T-cell (primary cell): ENCODE data around the gene CHRNA1. TPM values are rescaled to one million over a fixed set of nuclear protein-coding genes. Genes with fewer than 3 reads are reported as not detected.

Experiments used
- ATAC-seq, 4 experiments: fragments of 200-7000 bp in 3 of 4; fragments of 150-1000 bp in 1 of 4; cut with Tn5 transposase; replicated peaks in 1 of 4; 1 replicate in 3 of 4; 2 replicates in 1 of 4; pipeline ENCODE4 v1.10.0; 2021; ENCODE audit warnings: moderate library complexity in 3 of 4, mild to moderate bottlenecking in 2 of 4, moderate number of reproducible peaks in 1 of 4
- CTCF ChIA-PET, 2 donors: fragments of 300-600 bp; sonication (Branson Sonifier 250); formaldehyde crosslinking; loops; one replicate each; lab custom pipeline; 2022; ENCODE audit warnings: antibody characterized with exemption in 2 of 2; lab: Charles Lee
- POLR2A ChIA-PET, 2 donors: fragments of 300-600 bp; sonication (Branson Sonifier 250); formaldehyde crosslinking; loops; one replicate each; lab custom pipeline; 2022; ENCODE audit warnings: antibody characterized with exemption in 2 of 2; lab: Charles Lee
- DNase-seq, 35 experiments: peaks; one replicate each; pipeline versions ENCODE4 v3.0.0 to v3.0.0-alpha.2; 2013 to 2023
- H3K27ac ChIP-seq: one replicate; pipeline ENCODE4 v1.5.1; 2013; ENCODE audit warnings: low read length
- H3K27me3 ChIP-seq, 2 experiments: replicated peaks in 1 of 2; 1 replicate in 1 of 2; 2 replicates in 1 of 2; pipeline versions ENCODE4 v1.6.1 to v1.7.0; 2013; ENCODE audit warnings: low read length in 1 of 2, mixed read lengths in 1 of 2; ENCODE audit not compliant: control insufficient read depth in 2 of 2, insufficient read depth in 2 of 2; ENCODE audit errors: extremely low read depth in 1 of 2
- H3K36me3 ChIP-seq, 2 donors: 1 replicate in 1 of 2; 2 replicates in 1 of 2; pipeline versions ENCODE4 v1.6.1 to v1.7.0; 2013; ENCODE audit warnings: low read length in 1 of 2; ENCODE audit not compliant: control insufficient read depth in 2 of 2, insufficient read depth in 1 of 2; ENCODE audit errors: extremely low read depth in 1 of 2
- H3K4me1 ChIP-seq, 2 experiments: 1 replicate in 1 of 2; 2 replicates in 1 of 2; pipeline versions ENCODE4 v1.6.1 to v1.7.0; 2013; ENCODE audit warnings: low read length in 2 of 2, mixed read lengths in 1 of 2; ENCODE audit not compliant: insufficient read depth in 2 of 2, control insufficient read depth in 1 of 2; ENCODE audit errors: extremely low read depth in 1 of 2
- H3K4me3 ChIP-seq, 2 donors: 1 replicate in 1 of 2; 2 replicates in 1 of 2; pipeline versions ENCODE4 v1.5.1 to v1.7.0; 2013; ENCODE audit warnings: mild to moderate bottlenecking in 2 of 2, low read length in 1 of 2, moderate library complexity in 1 of 2; ENCODE audit not compliant: control insufficient read depth in 1 of 2; ENCODE audit errors: extremely low read depth in 1 of 2
- H3K9me3 ChIP-seq: 2 replicates; pipeline ENCODE4 v1.7.0; 2013
- H3K27ac Mint-ChIP-seq, 2 donors: one replicate each; pipeline ENCODE4 v1.8.0; 2020 to 2021; ENCODE audit warnings: mild to moderate bottlenecking in 2 of 2, mixed read lengths in 2 of 2
- H3K27me3 Mint-ChIP-seq, 2 donors: one replicate each; pipeline ENCODE4 v1.8.0; 2021 to 2022; ENCODE audit warnings: mixed read lengths in 2 of 2
- H3K36me3 Mint-ChIP-seq: one replicate; pipeline ENCODE4 v1.8.0; 2021; ENCODE audit warnings: mixed read lengths
- H3K4me1 Mint-ChIP-seq, 3 donors: one replicate each; pipeline ENCODE4 v1.8.0; 2020 to 2022; ENCODE audit warnings: mixed read lengths in 3 of 3, mild to moderate bottlenecking in 1 of 3
- H3K4me3 Mint-ChIP-seq, 3 donors: one replicate each; pipeline ENCODE4 v1.8.0; 2020 to 2022; ENCODE audit warnings: mild to moderate bottlenecking in 3 of 3, mixed read lengths in 3 of 3, moderate library complexity in 3 of 3
- H3K9me3 Mint-ChIP-seq, 3 donors: one replicate each; pipeline ENCODE4 v1.8.0; 2020 to 2022; ENCODE audit warnings: mixed read lengths in 3 of 3
- WGBS: methylation state at CpG from one replicate; pipeline ENCODE4 v1.1.5; 2013; ENCODE audit warnings: missing lambda C conversion rate; ENCODE audit not compliant: insufficient coverage; 5-methylcytosine and 5-hydroxymethylcytosine counted together
- total RNA-seq, 35 experiments: library from RNA in 6 of 35; stranded (reverse) in 6 of 35; fragments of 120-200 nt in 1 of 35; gene quantifications; one replicate each; pipeline versions ENCODE4 v1.2.1 to v1.2.4 and lab custom pipeline; 2013 to 2026

CHRNA1 gene
- total RNA-seq, 5 donors from 2014 or later (not counting 1 experiment from before 2014, with no cell fraction given) = 0.23 TPM; not detected in 4

DNA sequence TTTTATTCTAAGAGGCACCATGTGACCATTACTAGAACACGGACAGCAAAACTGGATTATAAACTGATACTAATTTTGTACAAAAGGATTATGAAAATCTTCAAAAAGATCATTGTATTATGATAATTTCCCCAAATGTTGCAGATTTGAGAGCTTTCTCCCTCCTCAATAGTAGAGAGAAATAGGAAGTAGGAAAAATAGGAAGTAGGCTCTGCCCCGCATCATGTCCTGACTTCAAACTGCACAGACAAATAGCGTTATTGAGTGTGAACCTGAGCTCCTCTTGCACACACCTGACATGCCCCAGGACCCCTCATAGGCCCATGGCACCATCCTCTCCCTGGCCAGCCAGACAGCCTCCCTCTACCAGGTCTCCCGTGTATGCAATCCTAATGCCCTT, 25.4 kb downstream of the CHRNA1 start:
- ATAC-seq (no peak), DNase-seq (no peak)
- H3K27me3 Mint-ChIP-seq = peaks cover 0 to 4% of the 10 kb centered on the region in 2 donors
- Histone ChIP-seq H3K36me3 (no peaks in the 10 kb centered on the region), H3K9me3 (no peaks in the 10 kb centered on the region), H3K27me3 (peaks cover 0 to 9% of the 10 kb centered on the region in 2 experiments), H3K4me1 (no peaks in the 10 kb centered on the region), H3K27ac (no peak overlapping the region), H3K4me3 (no peak overlapping the region)
- CTCF ChIA-PET = no interaction called here
- no peak overlapping the region for H3K4me3 Mint-ChIP-seq
- no peaks in the 10 kb centered on the region for H3K4me1 Mint-ChIP-seq
- H3K27ac Mint-ChIP-seq = no peak overlapping the region
- WGBS = 43% methylated on average over 1 of the region's 4 CpGs
- H3K36me3 Mint-ChIP-seq = no peaks in the 10 kb centered on the region
- POLR2A ChIA-PET = no interaction called here
- H3K9me3 Mint-ChIP-seq = no peaks in the 10 kb centered on the region

DNA sequence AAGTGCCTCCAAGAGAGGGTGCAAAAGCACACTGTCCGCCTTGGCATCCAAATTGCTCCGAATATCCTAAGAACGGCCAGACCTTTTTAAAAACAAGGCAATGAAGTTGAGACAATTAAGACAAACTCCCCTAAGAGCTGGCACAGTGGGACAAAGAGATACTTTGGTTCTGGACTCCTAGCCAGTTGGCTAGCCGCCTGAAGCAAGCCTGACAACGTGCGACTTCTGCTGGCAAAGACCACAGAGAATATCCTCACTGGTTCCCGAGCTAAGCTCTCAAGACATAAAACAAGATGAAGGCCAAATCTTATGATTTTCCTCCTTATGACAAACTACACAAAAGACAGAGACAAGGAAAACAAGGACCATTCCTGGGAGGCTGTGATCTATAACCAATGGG, 32.7 kb downstream of the CHRNA1 start:
- peaks cover 7 to 23% of the 10 kb centered on the region in 2 experiments for H3K27me3 ChIP-seq
- POLR2A ChIA-PET = interaction anchor here in 1 of 2 donors (0.6 kb wide), 1 partner anchor 295 kb away, joined by 4 read pairs; no protein-coding TSS in a partner anchor
- peaks cover 3 to 13% of the 10 kb centered on the region in 2 donors for H3K27me3 Mint-ChIP-seq
- H3K9me3 ChIP-seq = no peaks in the 10 kb centered on the region
- DNase-seq (no peak), ATAC-seq (no peak)
- no peak overlapping the region for H3K4me3 ChIP-seq
- peaks cover 10 to 20% (median 19%) of the 10 kb centered on the region in 3 donors for H3K4me1 Mint-ChIP-seq
- CTCF ChIA-PET = interaction anchor here in 1 of 2 donors (0.7 kb wide), 3 partner anchors 144 to 426 kb away, joined by 3 to 5 read pairs (median 3); no protein-coding TSS in a partner anchor
- peaks cover 0 to 16% of the 10 kb centered on the region in 2 experiments for H3K4me1 ChIP-seq
- H3K36me3 ChIP-seq = no peaks in the 10 kb centered on the region
- H3K27ac ChIP-seq = no peak overlapping the region
- H3K27ac Mint-ChIP-seq = no peak overlapping the region
- 84% methylated on average over 4 of the region's 7 CpGs for WGBS
- no peak overlapping the region for H3K4me3 Mint-ChIP-seq
- no peaks in the 10 kb centered on the region for H3K36me3 Mint-ChIP-seq
- no peaks in the 10 kb centered on the region for H3K9me3 Mint-ChIP-seq

DNA sequence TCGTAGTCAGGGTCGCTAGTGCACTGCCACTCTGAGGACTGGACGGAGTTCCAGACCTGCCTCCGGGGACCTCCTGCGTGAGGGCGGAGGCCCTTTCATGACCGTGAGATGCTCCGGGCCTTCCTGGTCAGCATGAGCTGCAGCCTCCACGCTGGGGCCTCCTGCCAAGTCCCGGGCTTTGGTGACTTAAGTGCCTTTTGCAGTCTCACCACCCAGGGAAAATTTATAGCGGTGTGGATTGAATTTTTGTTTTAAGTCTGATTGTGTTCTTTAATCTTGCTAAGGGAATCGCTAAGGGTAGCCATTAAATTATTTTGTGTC, 33.6 kb downstream of the CHRNA1 start:
- no peak for DNase-seq
- peaks cover 3 to 16% of the 10 kb centered on the region in 2 donors for H3K27me3 Mint-ChIP-seq
- H3K36me3 ChIP-seq = no peaks in the 10 kb centered on the region
- H3K9me3 ChIP-seq = no peaks in the 10 kb centered on the region
- no peak overlapping the region for H3K27ac ChIP-seq
- POLR2A ChIA-PET = interaction anchor here in 1 of 2 donors (0.6 kb wide), 1 partner anchor 337 kb away, joined by 4 read pairs; no protein-coding TSS in a partner anchor
- ATAC-seq = no peak
- H3K4me3 Mint-ChIP-seq = peak overlapping the region; percentile 82 to 93 (median 86)
- peaks cover 16 to 29% (median 28%) of the 10 kb centered on the region in 3 donors for H3K4me1 Mint-ChIP-seq
- peaks cover 11 to 23% of the 10 kb centered on the region in 2 experiments for H3K27me3 ChIP-seq
- peak overlapping the region; percentile 59 to 75 for H3K4me3 ChIP-seq
- 89% methylated on average over 10 of the region's 12 CpGs for WGBS
- CTCF ChIA-PET = interaction anchor here (0.5 to 1.8 kb wide), 4 partner anchors 18 to 129 kb away, joined by 3 to 9 read pairs (median 4); no protein-coding TSS in a partner anchor
- peaks cover 0 to 21% of the 10 kb centered on the region in 2 experiments for H3K4me1 ChIP-seq
- H3K36me3 Mint-ChIP-seq = no peaks in the 10 kb centered on the region
- peak overlapping the region in 1 of 2 donors; percentile 23 for H3K27ac Mint-ChIP-seq
- no peaks in the 10 kb centered on the region for H3K9me3 Mint-ChIP-seq

DNA sequence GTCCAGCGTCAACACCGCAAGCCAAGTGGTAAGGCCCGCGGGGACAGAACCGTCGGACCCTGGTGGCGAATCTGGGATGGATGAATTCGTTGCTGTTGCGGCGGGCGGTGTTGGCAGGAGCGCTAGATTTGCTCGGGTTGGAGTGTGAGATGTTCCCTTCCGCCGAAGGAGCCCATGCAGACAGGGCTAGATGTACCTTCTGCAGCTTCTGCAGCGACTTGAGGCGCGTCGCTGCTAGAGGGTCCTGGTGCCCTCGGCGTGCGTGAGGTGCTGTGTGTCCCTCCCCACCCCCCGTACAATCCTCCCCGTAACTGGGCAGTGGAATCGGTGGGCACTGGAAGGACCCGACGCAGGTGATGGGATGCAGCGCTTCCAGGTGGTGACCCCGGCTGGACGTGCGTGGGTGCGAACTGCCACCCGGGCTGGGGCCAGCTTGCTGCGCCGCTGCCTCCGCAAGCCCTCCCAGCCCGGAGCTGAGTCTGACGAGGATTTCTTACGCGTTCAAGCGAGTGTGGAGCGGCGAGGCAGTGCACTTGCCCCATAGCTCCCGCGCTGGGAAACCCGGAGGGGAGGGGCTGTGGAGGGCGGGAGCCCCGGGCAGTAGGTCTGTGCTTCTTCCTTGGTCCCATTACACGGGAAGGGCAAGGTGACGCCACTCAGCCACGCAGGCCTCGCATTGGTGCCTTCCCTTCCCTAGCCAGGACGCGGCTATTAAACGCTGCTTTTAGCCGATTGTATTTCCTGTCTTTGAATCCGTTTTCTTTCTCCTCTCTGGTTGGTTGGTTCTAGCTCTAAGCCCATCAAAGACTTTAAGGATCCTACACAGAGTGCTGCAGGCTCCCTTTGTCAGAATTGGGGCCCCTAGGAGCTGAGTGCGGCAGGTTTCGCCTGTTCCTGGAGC, 34.2 kb downstream of the CHRNA1 start:
- H3K27ac ChIP-seq = no peak overlapping the region
- ATAC-seq (peak; percentile 74 to 83 (median 82)), DNase-seq (peak in 20 of 35 experiments; percentile 8 to 55 (median 25))
- ChIA-PET POLR2A (interaction anchor here in 1 of 2 donors (0.6 kb wide), 1 partner anchor 336 kb away, joined by 4 read pairs; no protein-coding TSS in a partner anchor), CTCF (interaction anchor here (0.5 to 1.8 kb wide), 6 partner anchors 18 to 193 kb away, joined by 3 to 6 read pairs (median 3); no protein-coding TSS in a partner anchor)
- H3K36me3 ChIP-seq = no peaks in the 10 kb centered on the region
- H3K36me3 Mint-ChIP-seq = no peaks in the 10 kb centered on the region
- WGBS = 8% methylated on average over 55 of the region's 59 CpGs
- peaks cover 0 to 21% of the 10 kb centered on the region in 2 experiments for H3K4me1 ChIP-seq
- peaks cover 12 to 23% of the 10 kb centered on the region in 2 experiments for H3K27me3 ChIP-seq
- no peaks in the 10 kb centered on the region for H3K9me3 Mint-ChIP-seq
- H3K4me3 Mint-ChIP-seq = peak overlapping the region; percentile 82 to 93 (median 86)
- H3K9me3 ChIP-seq = no peaks in the 10 kb centered on the region
- peak overlapping the region in 1 of 2 donors; percentile 23 for H3K27ac Mint-ChIP-seq
- peaks cover 3 to 16% of the 10 kb centered on the region in 2 donors for H3K27me3 Mint-ChIP-seq
- H3K4me3 ChIP-seq = peak overlapping the region; percentile 59 to 75
- peaks cover 16 to 30% (median 29%) of the 10 kb centered on the region in 3 donors for H3K4me1 Mint-ChIP-seq

DNA sequence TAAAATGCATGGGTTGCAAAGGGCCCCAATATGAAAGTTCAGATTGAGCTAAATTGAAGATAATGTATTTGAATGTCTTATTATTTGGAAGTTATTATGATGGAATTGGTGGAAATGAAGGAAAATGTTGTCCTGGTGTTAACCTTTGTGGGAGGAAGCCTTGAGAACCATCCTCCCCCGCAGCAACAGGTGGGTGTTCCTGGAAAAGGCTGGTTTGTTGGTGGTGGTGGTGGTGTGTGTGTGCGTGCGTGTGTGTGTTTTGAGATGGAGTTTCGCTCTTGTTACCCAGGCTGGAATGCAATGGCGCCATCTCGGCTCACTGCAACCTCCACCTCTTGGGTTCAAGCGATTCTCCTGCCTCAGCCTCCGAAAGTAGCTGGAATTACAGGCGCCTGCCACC, 36.2 kb downstream of the CHRNA1 start:
- no peak overlapping the region for H3K4me3 ChIP-seq
- ATAC-seq (no peak), DNase-seq (no peak)
- H3K27me3 Mint-ChIP-seq = peaks cover 3 to 16% of the 10 kb centered on the region in 2 donors
- H3K4me3 Mint-ChIP-seq = peak overlapping the region in 1 of 3 donors; percentile 5
- H3K9me3 Mint-ChIP-seq = peaks cover 0 to 5% (median 0%) of the 10 kb centered on the region in 3 donors
- ChIA-PET CTCF (no interaction called here), POLR2A (no interaction called here)
- no peaks in the 10 kb centered on the region for H3K36me3 ChIP-seq
- H3K9me3 ChIP-seq = no peaks in the 10 kb centered on the region
- WGBS = 100% methylated on average over 2 of the region's 9 CpGs
- H3K27ac Mint-ChIP-seq = no peak overlapping the region
- no peaks in the 10 kb centered on the region for H3K36me3 Mint-ChIP-seq
- H3K4me1 Mint-ChIP-seq = peaks cover 16 to 30% (median 29%) of the 10 kb centered on the region in 3 donors
- H3K27ac ChIP-seq = no peak overlapping the region
- peaks cover 12 to 23% of the 10 kb centered on the region in 2 experiments for H3K27me3 ChIP-seq
- H3K4me1 ChIP-seq = peaks cover 0 to 21% of the 10 kb centered on the region in 2 experiments

DNA sequence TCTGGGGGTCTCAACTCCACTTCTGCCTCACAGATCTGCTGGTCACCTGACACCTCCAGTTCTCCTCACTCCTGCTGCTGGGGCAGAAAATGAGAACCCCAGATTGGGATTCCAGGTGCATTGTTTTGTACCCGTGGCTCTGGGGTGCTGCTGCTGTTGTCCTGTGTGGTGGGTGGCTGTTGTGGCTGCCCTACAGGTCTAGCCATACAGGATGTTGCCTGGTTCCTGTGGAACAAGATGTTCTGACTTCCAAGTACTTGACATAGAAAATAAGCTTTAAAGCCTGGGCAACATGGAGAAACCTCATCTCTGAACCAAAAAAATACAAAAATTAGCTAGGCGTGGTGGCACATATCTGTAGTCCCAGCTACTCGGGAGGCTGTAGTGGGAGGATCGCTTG, 38.1 kb downstream of the CHRNA1 start:
- Mint-ChIP-seq H3K27ac (no peak overlapping the region), H3K36me3 (no peaks in the 10 kb centered on the region), H3K27me3 (peaks cover 3 to 14% of the 10 kb centered on the region in 2 donors), H3K4me3 (peak overlapping the region in 1 of 3 donors; percentile 25), H3K4me1 (peaks cover 16 to 30% (median 29%) of the 10 kb centered on the region in 3 donors), H3K9me3 (peaks cover 0 to 5% (median 0%) of the 10 kb centered on the region in 3 donors)
- DNase-seq (no peak), ATAC-seq (no peak)
- Histone ChIP-seq H3K27me3 (peaks cover 15 to 23% of the 10 kb centered on the region in 2 experiments), H3K27ac (no peak overlapping the region), H3K4me3 (no peak overlapping the region), H3K9me3 (no peaks in the 10 kb centered on the region), H3K4me1 (peaks cover 0 to 21% of the 10 kb centered on the region in 2 experiments), H3K36me3 (no peaks in the 10 kb centered on the region)
- ChIA-PET CTCF (interaction anchor here in 1 of 2 donors (1.0 to 1.5 kb wide), 2 partner anchors 27 to 147 kb away, joined by 3 to 6 read pairs; no protein-coding TSS in a partner anchor), POLR2A (no interaction called here)
- WGBS = 0% methylated on average over 1 of the region's 4 CpGs
